GM23248 (cell line): ENCODE results near the gene STARD7. TPM values are rescaled to one million over a fixed set of nuclear protein-coding genes. Genes with fewer than 3 reads are reported as not detected.
A peak's percentile ranks its signal among the peaks of the same experiment; 100 is the strongest.

Source experiments
- DNase-seq: peaks from one replicate; pipeline ENCODE4 v3.0.0-alpha.2; 2015
- H2AFZ ChIP-seq: fragments of 200-600 bp; sonication (generic); 2 replicates; pipeline ENCODE4 v1.6.1; 2016; ENCODE audit warnings: antibody characterized with exemption
- H3F3A ChIP-seq: fragments of 200-600 bp; sonication (generic); 2 replicates; pipeline ENCODE4 v1.6.1; 2016; ENCODE audit warnings: mild to moderate bottlenecking, antibody characterized with exemption, mixed run types; ENCODE audit not compliant: insufficient read depth
- H3K27ac ChIP-seq: fragments of 200-600 bp; sonication (generic); 2 replicates; pipeline ENCODE4 v1.5.1; 2016; ENCODE audit warnings: mild to moderate bottlenecking
- H3K27me3 ChIP-seq: fragments of 200-600 bp; sonication (generic); replicated peaks from 2 replicates; pipeline ENCODE4 v1.6.1; 2016; ENCODE audit warnings: mild to moderate bottlenecking; ENCODE audit not compliant: insufficient read depth
- H3K36me3 ChIP-seq: fragments of 200-600 bp; sonication (generic); 2 replicates; pipeline ENCODE4 v1.6.1; 2016; ENCODE audit warnings: low read depth, mild to moderate bottlenecking
- H3K4me1 ChIP-seq: fragments of 200-600 bp; sonication (generic); 2 replicates; pipeline ENCODE4 v1.6.1; 2016; ENCODE audit warnings: mild to moderate bottlenecking; ENCODE audit not compliant: insufficient read depth
- H3K4me2 ChIP-seq: fragments of 200-600 bp; sonication (generic); one replicate; pipeline ENCODE4 v1.6.1; 2016; ENCODE audit warnings: mild to moderate bottlenecking; ENCODE audit not compliant: unreplicated experiment
- H3K4me3 ChIP-seq: fragments of 200-600 bp; sonication (generic); 2 replicates; pipeline ENCODE4 v1.5.1; 2016; ENCODE audit warnings: mild to moderate bottlenecking
- H3K79me2 ChIP-seq: fragments of 200-600 bp; sonication (generic); 2 replicates; pipeline ENCODE4 v1.6.1; 2016; ENCODE audit warnings: mild to moderate bottlenecking; ENCODE audit not compliant: insufficient read depth
- H3K9ac ChIP-seq: fragments of 200-600 bp; sonication (generic); 2 replicates; pipeline ENCODE4 v1.6.1; 2016; ENCODE audit warnings: mild to moderate bottlenecking
- H3K9me2 ChIP-seq: fragments of 200-600 bp; sonication (generic); 2 replicates; pipeline ENCODE4 v1.6.1; 2016; ENCODE audit warnings: mixed run types, mild to moderate bottlenecking, moderate library complexity; ENCODE audit not compliant: insufficient read depth
- H3K9me3 ChIP-seq: fragments of 200-600 bp; sonication (generic); one replicate; pipeline ENCODE4 v1.6.1; 2017; ENCODE audit warnings: low read depth
- H4K20me1 ChIP-seq: fragments of 200-600 bp; sonication (generic); 2 replicates; pipeline ENCODE4 v1.6.0; 2016; ENCODE audit not compliant: insufficient read depth
- EZH2 ChIP-seq: fragments of 200-600 bp; sonication (generic); IDR thresholded peaks from 2 replicates; pipeline ENCODE4 v1.6.1; 2018; ENCODE audit warnings: antibody characterized with exemption, mild to moderate bottlenecking; ENCODE audit not compliant: insufficient read depth, poor library complexity, severe bottlenecking
- EZH2phosphoT487 ChIP-seq: fragments of 200-600 bp; sonication (generic); IDR thresholded peaks from 2 replicates; pipeline ENCODE4 v1.6.1; 2018; ENCODE audit warnings: antibody characterized with exemption, moderate library complexity, mild to moderate bottlenecking, low read depth; ENCODE audit not compliant: insufficient read depth
- WGBS, 2 experiments: methylation state at CpG; one replicate each; pipeline ENCODE4 v1.1.6; 2015 to 2017; ENCODE audit warnings: low lambda C conversion rate in 2 of 2, low coverage in 1 of 2; ENCODE audit errors: missing lambda C conversion rate in 2 of 2; 5-methylcytosine and 5-hydroxymethylcytosine counted together
- in situ Hi-C: fragments of 300-500 bp; cut with MboI; formaldehyde crosslinking; loops from 2 replicates; pipeline ENCODE4 v1.15.0; 2020
- polyA plus RNA-seq: library from polyadenylated mRNA; unstranded; fragments of >200 nt; fragmentation: Nextera tagmentation; extraction: Ambion mirVana; gene quantifications from 2 replicates; pipeline ENCODE4 v1.2.1, GENCODE V29; 2016
- total RNA-seq: library from RNA; depleted of rRNA; stranded (reverse); fragments of >200 nt; shearing (Covaris generic); gene quantifications from 2 replicates; pipeline ENCODE4 v1.2.3, GENCODE V29; 2014

STARD7 gene
- total and polyA plus RNA-seq, 2 experiments from 2014 or later: 93.3 to 120 TPM

DNA sequence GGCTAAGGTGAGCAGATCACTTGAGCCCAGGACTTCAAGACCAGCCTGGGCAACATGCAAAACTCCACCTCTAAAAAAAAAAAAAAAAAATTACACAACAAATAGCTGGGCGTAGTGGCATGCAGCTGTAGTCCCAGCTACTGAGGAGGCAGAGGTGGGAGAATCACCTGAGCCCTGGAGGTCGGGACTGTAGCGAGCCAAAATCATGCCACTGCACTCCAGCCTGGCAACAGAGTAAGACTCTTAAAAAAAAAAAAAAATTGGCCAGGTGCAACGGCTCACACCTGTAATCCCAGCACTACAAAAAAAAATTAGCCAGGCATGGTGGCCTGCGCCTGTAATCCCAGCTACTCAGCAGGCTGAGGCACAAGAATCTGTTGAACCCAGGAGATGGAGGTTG is 7.3 kb downstream of the STARD7 start:
- H3K27ac ChIP-seq: no peak overlapping the region
- TF ChIP-seq EZH2phosphoT487 (no peak), EZH2 (no peak)
- no peak overlapping the region for H3K4me2 ChIP-seq
- H2AFZ ChIP-seq: no peak overlapping the region
- H3K4me1 ChIP-seq: peaks cover 66% of the 10 kb centered on the region
- no peak overlapping the region for H3K4me3 ChIP-seq
- no peaks in the 10 kb centered on the region for H3K36me3 ChIP-seq
- in situ Hi-C loops: no loop called here
- no peaks in the 10 kb centered on the region for H3K9me2 ChIP-seq
- H3K27me3 ChIP-seq: no peaks in the 10 kb centered on the region
- no peak overlapping the region for H3K9ac ChIP-seq
- no peak for DNase-seq
- H3K9me3 ChIP-seq: no peaks in the 10 kb centered on the region
- 86% methylated on average over 5 of the region's 5 CpGs for WGBS, 2 experiments
- H3K79me2 ChIP-seq: peaks cover 99% of the 10 kb centered on the region
- peaks cover 54% of the 10 kb centered on the region for H3F3A ChIP-seq
- peaks cover 8% of the 10 kb centered on the region; the same call in 1 of the 2 replicates for H4K20me1 ChIP-seq

DNA sequence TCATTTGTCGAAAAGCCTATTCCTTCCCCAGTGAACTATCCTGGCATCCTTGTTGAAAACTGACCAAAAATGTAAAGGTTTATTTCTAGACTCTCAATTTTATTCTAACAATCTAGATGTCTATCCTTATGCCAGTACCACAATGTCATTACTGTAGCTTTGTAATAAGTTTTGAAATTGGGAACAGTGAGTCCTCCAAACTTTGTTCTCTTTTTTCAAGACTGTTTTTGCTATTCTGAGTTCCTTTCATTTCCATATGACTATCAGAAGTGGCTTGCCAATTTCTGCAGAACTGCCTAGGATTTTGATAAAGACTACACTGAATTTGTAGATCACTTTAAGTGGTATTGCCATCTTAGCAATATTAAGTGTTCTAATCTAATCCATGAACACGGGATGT is 9.7 kb downstream of the STARD7 start:
- Histone ChIP-seq H3K27me3 (no peaks in the 10 kb centered on the region), H3F3A (peaks cover 55% of the 10 kb centered on the region)

GRCh38 chr2:96197546-96198255 is 10.9 kb downstream of the STARD7 start:
- TF ChIP-seq EZH2 (no peak), EZH2phosphoT487 (no peak)
- H4K20me1 ChIP-seq: peaks cover 8% of the 10 kb centered on the region; the same call in 1 of the 2 replicates
- H3K4me1 ChIP-seq: peaks cover 46% of the 10 kb centered on the region
- in situ Hi-C loops: no loop called here
- H3K27ac ChIP-seq: no peak overlapping the region
- H3K79me2 ChIP-seq: peaks cover 100% of the 10 kb centered on the region
- no peak overlapping the region for H3K4me2 ChIP-seq
- DNase-seq: peak; percentile 14
- H3K9ac ChIP-seq: no peak overlapping the region
- no peak overlapping the region for H3K4me3 ChIP-seq
- H3F3A ChIP-seq: peaks cover 43% of the 10 kb centered on the region
- peaks cover 20% of the 10 kb centered on the region for H3K36me3 ChIP-seq
- no peak overlapping the region for H2AFZ ChIP-seq
- H3K9me2 ChIP-seq: no peaks in the 10 kb centered on the region
- 61 to 63% methylated on average over 5 of the region's 5 CpGs for WGBS, 2 experiments
- no peaks in the 10 kb centered on the region for H3K9me3 ChIP-seq
- H3K27me3 ChIP-seq: no peaks in the 10 kb centered on the region

More for the DNA sequence above, 9.7 kb downstream of the STARD7 start:
- no peaks in the 10 kb centered on the region for H3K9me2 ChIP-seq
- in situ Hi-C loops: no loop called here
- H3K27ac ChIP-seq: no peak overlapping the region
- no peak for TF ChIP-seq EZH2phosphoT487
- H4K20me1 ChIP-seq: peaks cover 8% of the 10 kb centered on the region; the same call in 1 of the 2 replicates
- DNase-seq: no peak
- H3K9ac ChIP-seq: no peak overlapping the region
- no peaks in the 10 kb centered on the region for H3K9me3 ChIP-seq
- H3K4me1 ChIP-seq: peaks cover 58% of the 10 kb centered on the region
- H3K4me2 ChIP-seq: no peak overlapping the region
- WGBS, 2 experiments: 99 to 100% methylated on average over 2 of the region's 2 CpGs
- no peak overlapping the region for H3K4me3 ChIP-seq
- H3K79me2 ChIP-seq: peaks cover 100% of the 10 kb centered on the region
- H3K36me3 ChIP-seq: peaks cover 10% of the 10 kb centered on the region
- H2AFZ ChIP-seq: no peak overlapping the region

GRCh38 chr2:96195410-96196066 is 13.1 kb downstream of the STARD7 start:
- H2AFZ ChIP-seq: no peak overlapping the region
- peaks cover 32% of the 10 kb centered on the region for H3F3A ChIP-seq
- H3K9me2 ChIP-seq: no peaks in the 10 kb centered on the region
- H3K27ac ChIP-seq: peak overlapping the region; percentile 55
- no peak overlapping the region for H3K4me3 ChIP-seq
- H3K36me3 ChIP-seq: peaks cover 40% of the 10 kb centered on the region
- peaks cover 100% of the 10 kb centered on the region for H3K79me2 ChIP-seq
- no peaks in the 10 kb centered on the region for H3K27me3 ChIP-seq
- H3K4me2 ChIP-seq: no peak overlapping the region
- DNase-seq: peak; percentile 72
- TF ChIP-seq EZH2: no peak
- 0 out of 2 replicates have a peak, but pooled peaks have one; percentile 34 for TF ChIP-seq EZH2phosphoT487
- H3K4me1 ChIP-seq: peaks cover 33% of the 10 kb centered on the region
- peaks cover 8% of the 10 kb centered on the region; the same call in 1 of the 2 replicates for H4K20me1 ChIP-seq
- no peak overlapping the region for H3K9ac ChIP-seq
- in situ Hi-C loops: no loop called here
- H3K9me3 ChIP-seq: no peaks in the 10 kb centered on the region
- WGBS, 2 experiments: 74 to 75% methylated on average over 10 of the region's 10 CpGs
